IPS-15b (cell line): ENCODE data around the gene NME8.
A peak's percentile ranks its signal among the peaks of the same experiment; 100 is the strongest.

Experiments used
- H3K27me3 ChIP-seq: one replicate; pipeline ENCODE4 v1.6.1; 2013; ENCODE audit warnings: low read length; ENCODE audit not compliant: control insufficient read depth, insufficient read depth
- H3K36me3 ChIP-seq: one replicate; pipeline ENCODE4 v1.6.1; 2013; ENCODE audit warnings: low read length; ENCODE audit not compliant: control insufficient read depth, insufficient read depth
- H3K4me1 ChIP-seq: one replicate; pipeline ENCODE4 v1.6.1; 2013; ENCODE audit warnings: mild to moderate bottlenecking, low read length; ENCODE audit not compliant: control insufficient read depth, insufficient read depth
- H3K4me3 ChIP-seq: one replicate; pipeline ENCODE4 v1.5.1; 2013; ENCODE audit warnings: low read depth, low read length
- H3K9ac ChIP-seq: one replicate; pipeline ENCODE4 v1.6.1; 2013; ENCODE audit warnings: low read depth, mild to moderate bottlenecking, low read length
- H3K9me3 ChIP-seq: one replicate; pipeline ENCODE4 v1.6.1; 2013; ENCODE audit warnings: mild to moderate bottlenecking, low read length; ENCODE audit not compliant: control insufficient read depth, insufficient read depth

Gene NME8

DNA sequence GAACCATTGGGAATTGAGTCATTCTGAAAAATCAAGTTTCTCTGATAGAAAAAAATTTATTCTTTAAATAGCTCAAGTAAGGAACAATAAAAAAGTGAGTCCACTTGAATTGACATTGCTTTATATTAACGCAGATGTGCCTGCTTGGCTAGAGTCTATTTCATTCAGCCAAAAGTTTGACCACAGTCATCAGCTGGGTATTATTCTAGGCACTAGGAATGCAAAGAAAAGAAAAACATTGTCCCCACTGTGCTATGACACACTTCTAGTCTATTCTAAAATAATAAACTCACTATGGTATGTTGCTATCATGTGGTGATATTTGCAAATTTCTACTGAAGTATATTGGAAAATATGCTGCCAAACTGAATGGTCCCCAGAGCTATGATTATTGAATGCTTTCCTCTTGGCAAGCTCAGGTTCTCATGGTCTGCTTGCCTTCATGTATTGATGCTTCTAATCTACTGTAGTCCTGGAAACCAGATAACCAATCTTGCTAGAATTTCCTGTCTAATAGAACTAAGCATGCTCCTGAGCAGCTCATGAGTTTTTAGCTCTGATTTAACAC lies 59.9 kb downstream of the NME8 start:
- Histone ChIP-seq H3K27me3 (peaks cover 3% of the 10 kb centered on the region), H3K9me3 (no peaks in the 10 kb centered on the region), H3K4me1 (no peaks in the 10 kb centered on the region), H3K4me3 (no peak overlapping the region), H3K9ac (no peak overlapping the region), H3K36me3 (no peaks in the 10 kb centered on the region)

DNA sequence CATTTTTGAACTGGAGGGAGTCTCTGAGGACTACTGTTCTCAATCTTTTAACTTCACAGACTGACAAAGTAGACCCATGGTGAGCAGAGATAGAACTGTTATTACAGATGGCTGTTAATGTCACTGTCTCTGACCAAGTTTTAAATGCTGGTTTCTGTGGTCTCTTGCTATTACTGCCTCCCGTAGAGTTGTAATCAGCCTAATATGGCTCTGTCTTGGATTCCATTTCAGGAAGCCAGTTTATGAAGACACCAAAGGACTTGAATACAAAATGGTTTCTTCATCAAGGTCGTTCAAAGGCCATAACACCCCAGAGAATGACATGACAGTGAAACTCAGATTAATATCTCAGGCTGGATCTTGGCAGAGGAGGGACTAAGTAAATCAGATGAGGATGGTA lies 64.4 kb downstream of the NME8 start:
- Histone ChIP-seq H3K4me3 (no peak overlapping the region), H3K4me1 (no peaks in the 10 kb centered on the region), H3K27me3 (peaks cover 39% of the 10 kb centered on the region), H3K9ac (no peak overlapping the region), H3K36me3 (no peaks in the 10 kb centered on the region), H3K9me3 (no peaks in the 10 kb centered on the region)

DNA sequence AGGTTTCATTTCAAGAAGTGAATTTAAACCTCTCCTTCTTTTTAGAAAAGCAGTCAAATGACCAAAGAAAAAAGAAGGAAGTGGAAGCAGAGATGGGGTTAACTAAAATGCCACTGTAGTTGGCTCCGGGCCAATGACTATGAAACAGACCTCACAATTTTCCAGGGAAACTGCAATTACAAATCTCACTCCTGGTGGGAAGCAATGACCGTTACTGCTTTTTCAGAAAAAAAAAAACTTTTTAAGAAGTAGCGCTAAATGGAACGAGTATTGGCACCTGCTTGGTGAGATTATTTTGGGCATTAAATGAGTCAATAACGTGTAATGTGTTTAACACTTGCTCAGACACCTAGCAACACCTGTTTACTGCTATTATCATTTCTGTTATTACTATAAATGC lies 67.0 kb downstream of the NME8 start:
- Histone ChIP-seq H3K4me3 (no peak overlapping the region), H3K9me3 (no peaks in the 10 kb centered on the region), H3K27me3 (peaks cover 66% of the 10 kb centered on the region), H3K36me3 (no peaks in the 10 kb centered on the region), H3K4me1 (no peaks in the 10 kb centered on the region), H3K9ac (no peak overlapping the region)

DNA sequence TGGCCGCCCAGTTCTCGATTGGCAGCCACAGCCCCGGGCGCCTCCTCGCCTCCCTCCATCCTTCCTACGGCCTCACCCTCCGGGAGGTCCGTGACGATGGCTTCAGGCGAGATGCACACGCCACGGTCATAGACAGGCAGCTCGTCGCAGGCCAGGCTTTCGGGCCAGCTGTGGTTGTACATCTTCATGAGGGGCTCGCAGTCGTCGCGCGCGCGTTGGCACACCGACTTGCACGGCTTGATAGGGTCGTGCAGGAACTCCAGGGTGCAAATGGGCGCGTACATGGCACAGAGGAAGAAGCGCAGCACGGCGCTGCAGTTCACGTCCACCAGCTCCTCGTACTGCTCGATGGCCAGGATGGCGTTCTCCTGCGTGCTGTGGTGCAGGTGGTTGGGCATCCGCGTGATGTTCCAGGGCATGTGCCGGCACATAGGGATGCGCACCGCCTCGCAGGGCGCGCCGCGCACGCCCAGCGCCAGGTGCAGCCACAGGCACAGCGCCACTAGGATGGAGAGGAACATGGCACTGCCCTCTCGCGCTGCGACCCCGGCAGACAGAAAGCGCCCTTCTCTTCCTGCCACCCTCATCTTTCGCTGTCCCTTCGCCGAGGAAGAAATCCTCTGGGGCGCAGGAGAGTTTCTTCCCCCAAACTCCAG lies 67.7 kb downstream of the NME8 start:
- Histone ChIP-seq H3K4me3 (peak overlapping the region; percentile 42), H3K36me3 (no peaks in the 10 kb centered on the region), H3K9me3 (no peaks in the 10 kb centered on the region), H3K4me1 (no peaks in the 10 kb centered on the region), H3K27me3 (peaks cover 66% of the 10 kb centered on the region), H3K9ac (peak overlapping the region; percentile 30)

DNA sequence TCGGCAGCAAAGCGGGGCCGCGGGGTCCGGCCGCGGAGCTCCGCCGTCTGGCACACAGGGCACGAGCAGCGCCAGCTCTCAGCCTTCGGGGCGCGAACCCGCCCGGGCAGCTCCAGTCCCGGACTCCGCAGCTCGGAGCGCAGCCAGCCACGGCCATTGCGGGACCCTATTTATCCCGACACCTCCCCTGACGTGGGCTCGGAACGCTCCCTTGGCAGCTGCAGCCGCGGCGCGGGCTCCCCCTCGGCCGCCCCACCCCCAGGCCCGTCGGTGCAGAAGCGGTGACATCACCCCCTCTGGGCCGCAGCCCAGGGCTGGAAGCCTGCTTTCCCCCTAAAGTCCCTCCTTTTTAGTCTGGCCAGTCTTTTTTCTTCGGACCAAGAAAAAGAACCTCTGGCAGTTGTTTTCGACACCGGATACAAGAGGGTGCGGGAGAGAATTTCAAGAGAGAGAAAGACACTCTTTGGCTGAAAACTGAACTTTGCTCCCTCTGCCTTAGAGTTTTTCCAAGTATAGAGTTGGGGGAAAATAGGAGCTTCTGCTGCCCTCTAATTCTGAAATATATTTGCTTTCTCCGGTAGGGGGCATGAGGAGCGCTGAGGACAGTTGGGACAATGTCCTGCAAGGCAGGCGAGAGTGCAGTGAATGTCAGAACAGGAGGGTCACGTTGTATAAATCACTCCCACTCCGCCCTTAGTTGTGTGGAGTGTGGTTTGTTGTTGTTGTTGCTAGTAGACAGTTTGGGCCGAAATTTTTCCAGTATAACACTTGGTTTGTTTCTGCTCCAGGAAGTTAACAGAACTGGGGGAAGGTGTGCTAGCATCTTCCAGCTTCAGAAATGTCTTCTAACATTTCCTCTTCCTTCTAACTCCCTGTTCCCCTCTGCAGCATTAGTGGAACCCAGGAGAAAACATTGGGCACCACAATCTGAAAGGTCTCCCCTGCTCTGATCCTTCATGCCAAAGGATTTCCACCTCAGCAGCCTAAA lies 68.6 kb downstream of the NME8 start, which contains the start of gene SFRP4:
SFRP4 (minus strand) TSS at position 145 of the 988 bp plus-strand sequence. CDS start 280 bp downstream, outside the sequence.
- peak within 1 kb of the TSS; percentile 42 for H3K4me3 ChIP-seq
- peak within 1 kb of the TSS; percentile 30 for H3K9ac ChIP-seq
- peaks cover 70% of the 10 kb centered on the region for H3K27me3 ChIP-seq

DNA sequence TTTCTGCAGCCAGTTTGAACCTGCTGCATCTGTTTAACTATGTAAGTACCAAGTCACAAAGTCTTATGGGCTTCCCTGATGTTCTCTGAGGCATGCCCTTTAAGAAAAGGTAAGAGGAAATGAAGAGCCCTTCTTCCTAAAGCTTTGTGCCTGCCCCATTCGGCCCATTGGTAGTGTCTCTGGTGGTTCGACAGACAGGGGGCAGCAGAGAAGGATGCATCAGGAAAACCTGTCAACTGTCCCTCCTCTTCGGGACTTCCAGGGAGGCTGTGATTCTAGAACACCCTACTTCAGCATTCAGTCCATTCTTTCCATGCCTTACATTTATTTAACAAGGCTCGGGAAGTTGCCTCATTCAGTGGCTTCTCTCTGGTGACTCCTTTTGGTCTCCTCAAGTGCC lies 70.1 kb downstream of the NME8 start:
- H3K27me3 ChIP-seq, result peaks cover 70% of the 10 kb centered on the region
- H3K9ac ChIP-seq, result no peak overlapping the region
- H3K4me3 ChIP-seq, result no peak overlapping the region
- no peaks in the 10 kb centered on the region for H3K36me3 ChIP-seq
- no peaks in the 10 kb centered on the region for H3K9me3 ChIP-seq
- H3K4me1 ChIP-seq, result no peaks in the 10 kb centered on the region

More for the DNA sequence above, 68.6 kb downstream of the NME8 start, which contains the start of gene SFRP4:
- H3K9me3 ChIP-seq, result no peaks in the 10 kb centered on the region
- H3K4me1 ChIP-seq, result no peaks in the 10 kb centered on the region
- no peaks in the 10 kb centered on the region for H3K36me3 ChIP-seq

DNA sequence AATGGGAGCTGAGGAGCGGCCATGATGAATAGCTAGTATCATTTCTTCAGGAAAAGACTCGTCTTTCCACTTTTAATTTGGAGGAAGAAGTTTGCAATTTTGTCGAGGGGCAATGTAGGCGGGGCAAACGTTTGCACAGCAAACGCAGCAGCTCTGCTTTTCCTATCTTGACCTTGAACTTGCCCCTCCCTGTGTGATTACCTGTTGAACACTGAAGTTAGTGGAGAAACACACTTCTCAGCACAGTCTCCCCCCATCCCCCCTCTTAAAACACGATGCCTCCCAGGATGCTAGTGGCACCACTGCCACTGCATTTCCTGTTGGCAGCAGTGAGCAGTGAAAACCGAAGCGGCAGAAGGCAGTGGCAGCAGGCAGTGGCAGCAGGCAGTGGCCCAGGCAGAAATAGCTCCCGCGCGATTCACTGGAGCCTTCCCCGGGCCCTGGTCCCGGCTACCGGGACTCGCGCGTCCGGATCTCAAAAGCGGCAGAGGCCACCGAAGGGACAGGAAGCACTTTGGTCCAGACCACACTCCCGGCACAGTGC lies 72.0 kb downstream of the NME8 start, which contains the start of gene EPDR1:
EPDR1 (plus strand) TSS at position 336 of the 544 bp plus-strand sequence. CDS start 300 bp downstream, outside the sequence.
- H3K4me3 ChIP-seq, result peak within 1 kb of the TSS; percentile 77
- no peaks in the 10 kb centered on the region for H3K36me3 ChIP-seq
- H3K4me1 ChIP-seq, result no peaks in the 10 kb centered on the region
- H3K9ac ChIP-seq, result peak within 1 kb of the TSS; percentile 29
- no peaks in the 10 kb centered on the region for H3K9me3 ChIP-seq
- peaks cover 56% of the 10 kb centered on the region for H3K27me3 ChIP-seq

DNA sequence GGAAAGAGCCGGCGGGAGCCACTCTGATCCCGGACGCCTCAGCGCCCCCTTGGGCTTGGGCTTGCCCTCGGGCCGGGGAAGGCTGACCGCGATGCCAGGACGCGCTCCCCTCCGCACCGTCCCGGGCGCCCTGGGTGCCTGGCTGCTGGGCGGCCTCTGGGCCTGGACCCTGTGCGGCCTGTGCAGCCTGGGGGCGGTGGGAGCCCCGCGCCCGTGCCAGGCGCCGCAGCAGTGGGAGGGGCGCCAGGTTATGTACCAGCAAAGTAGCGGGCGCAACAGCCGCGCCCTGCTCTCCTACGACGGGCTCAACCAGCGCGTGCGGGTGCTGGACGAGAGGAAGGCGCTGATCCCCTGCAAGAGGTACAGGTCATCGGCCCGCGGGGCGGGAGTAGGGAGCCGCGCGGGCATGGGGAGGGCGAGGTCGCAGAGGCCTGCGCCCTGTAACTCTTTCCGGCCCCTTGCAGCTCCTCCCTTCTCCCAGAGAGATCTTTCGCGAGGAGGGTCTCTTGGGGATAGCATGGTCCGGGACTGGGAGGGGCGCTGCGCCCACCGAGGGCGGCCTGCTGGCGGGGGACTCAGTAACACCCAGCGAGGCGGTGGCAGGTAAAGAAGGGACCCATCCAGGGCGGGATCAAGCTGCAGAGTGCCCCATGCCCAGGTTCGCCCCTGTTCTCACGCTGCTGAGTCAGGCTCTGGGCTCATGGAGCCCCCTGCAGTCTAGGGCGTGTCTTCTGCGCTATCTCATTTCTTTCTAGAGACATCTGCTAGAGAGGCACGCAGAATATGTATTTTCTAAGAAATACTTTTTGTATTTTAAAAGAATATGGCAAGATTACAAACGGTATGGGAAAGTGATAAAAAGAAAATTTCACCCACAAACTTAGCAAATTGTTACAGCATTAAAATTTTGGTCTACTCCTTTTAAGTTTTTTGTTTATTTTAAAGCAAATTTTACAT lies 72.7 kb downstream of the NME8 start:
- peak overlapping the region; percentile 29 for H3K9ac ChIP-seq
- H3K36me3 ChIP-seq, result no peaks in the 10 kb centered on the region
- no peaks in the 10 kb centered on the region for H3K9me3 ChIP-seq
- H3K4me3 ChIP-seq, result peak overlapping the region; percentile 77
- H3K4me1 ChIP-seq, result no peaks in the 10 kb centered on the region
- H3K27me3 ChIP-seq, result peaks cover 49% of the 10 kb centered on the region

DNA sequence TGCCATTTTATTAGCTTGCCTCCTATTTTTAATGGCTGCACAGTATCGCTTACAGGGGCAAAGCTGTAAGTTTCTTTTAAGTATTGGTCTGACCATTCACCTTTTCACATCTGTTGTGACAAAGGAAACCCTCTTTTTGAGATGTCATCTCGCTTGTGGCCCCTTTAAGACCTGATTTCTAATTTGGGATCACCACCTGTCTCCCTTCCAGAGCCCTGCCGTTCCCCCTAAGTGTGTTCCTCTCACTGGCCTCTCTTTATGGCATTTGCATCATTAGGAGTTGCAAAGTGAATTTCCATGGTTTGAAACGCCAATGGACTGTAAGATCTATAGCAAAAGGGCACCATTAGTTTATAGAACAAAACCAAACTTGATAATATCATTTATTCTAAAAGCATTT lies 73.5 kb downstream of the NME8 start:
- Histone ChIP-seq H3K4me1 (no peaks in the 10 kb centered on the region), H3K27me3 (peaks cover 41% of the 10 kb centered on the region), H3K9me3 (no peaks in the 10 kb centered on the region), H3K36me3 (no peaks in the 10 kb centered on the region), H3K9ac (no peak overlapping the region), H3K4me3 (peak overlapping the region; percentile 77)

DNA sequence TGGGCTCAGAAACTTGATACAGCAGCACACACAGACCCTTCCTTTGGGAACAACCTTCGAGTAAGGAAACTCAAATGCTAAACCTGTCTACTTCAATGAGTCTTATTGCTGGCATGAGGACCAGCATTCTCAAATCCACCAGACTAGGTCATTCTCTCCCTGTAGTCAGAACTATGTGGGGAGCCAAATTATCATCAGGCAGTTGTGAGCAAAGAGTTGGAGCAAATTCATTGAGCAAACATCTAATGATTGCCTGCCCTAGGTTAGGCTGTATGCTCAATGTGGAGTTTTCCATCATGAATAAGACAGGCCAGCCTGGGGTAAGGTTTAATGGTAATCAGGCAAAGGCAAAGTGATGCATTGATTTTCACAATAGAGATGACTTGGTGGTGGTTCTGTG lies 75.6 kb downstream of the NME8 start:
- Histone ChIP-seq H3K27me3 (peaks cover 21% of the 10 kb centered on the region), H3K36me3 (no peaks in the 10 kb centered on the region), H3K4me1 (no peaks in the 10 kb centered on the region), H3K9ac (no peak overlapping the region), H3K9me3 (no peaks in the 10 kb centered on the region), H3K4me3 (no peak overlapping the region)
